ENCODE measurements around the gene NSUN4. TPM values are rescaled to one million over a fixed set of nuclear protein-coding genes. Genes with fewer than 3 reads are reported as not detected.

NSUN4 gene
- total and polyA plus RNA-seq, 9 of the 15 experiments (the other 6 are each of a cell fraction or from before 2014, with no cell fraction given): 33.4 to 60.2 (median 46.3) TPM

DNA sequence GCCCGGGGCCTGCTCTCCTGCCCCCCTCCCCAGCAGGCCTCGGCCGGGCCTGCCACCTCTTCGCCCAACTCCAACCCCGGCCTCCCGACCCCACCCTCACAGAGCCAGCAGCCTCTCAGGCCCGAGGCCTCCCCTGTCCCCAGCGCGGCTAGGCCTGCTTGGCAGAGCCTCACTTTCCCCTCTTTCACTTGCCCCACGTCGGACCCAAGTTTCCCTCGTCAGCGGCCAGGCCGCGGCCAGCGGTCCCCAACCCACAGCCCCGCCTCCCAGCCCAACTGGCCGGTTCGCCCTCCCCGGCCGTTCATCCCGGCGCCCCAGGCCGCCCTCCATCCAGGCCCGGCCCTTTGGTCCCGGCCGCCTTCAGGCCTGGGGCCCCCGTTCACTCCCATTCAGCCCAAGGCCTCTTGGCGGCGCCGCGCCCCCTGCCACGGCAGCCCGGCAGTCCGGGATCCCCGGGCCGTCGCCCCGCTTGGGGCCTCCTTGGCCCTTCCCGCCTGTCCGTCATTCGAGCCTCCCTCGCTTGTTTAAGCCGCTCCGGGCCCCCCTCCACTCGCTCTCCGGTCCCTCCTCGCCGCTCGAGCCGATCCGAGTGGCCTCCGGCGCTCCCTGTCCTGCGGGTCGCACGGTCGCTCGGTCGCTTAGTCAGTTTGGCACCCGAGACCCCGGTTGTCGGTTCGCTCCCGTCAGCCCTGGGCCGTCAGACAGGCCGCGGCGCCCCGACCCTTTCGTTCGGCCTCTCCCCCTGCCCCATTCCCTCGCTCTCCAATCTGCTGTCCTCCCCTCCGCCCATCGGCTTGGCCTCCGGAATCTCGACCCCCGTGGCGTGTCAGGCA, 38.6 kb upstream of the NSUN4 start:
- peak; percentile 74 to 77 (median 76) for DNase-seq (ENCODE audit: extremely low read depth in 1 of 4, low spot score in 3 of 4)
- in situ Hi-C loops (cut with MboI): no loop called here
- ATAC-seq: peak; percentile 60
- Histone ChIP-seq H3K4me1 (replicated peaks in 1 of 2; ENCODE audit: control insufficient read depth in 2 of 2, insufficient read depth in 2 of 2, low read length in 2 of 2) (peaks cover 27 to 33% of the 10 kb centered on the region in 2 experiments; a peak in 4 of 5 replicates), H3K9ac (ENCODE audit: insufficient read depth in 1 of 2, low read depth in 2 of 2, low read length in 2 of 2) (peak overlapping the region; percentile 98 to 100), H3K9me1 (ENCODE audit: control insufficient read depth, insufficient read depth, low read length) (peaks cover 4% of the 10 kb centered on the region), H3K36me3 (ENCODE audit: control insufficient read depth, insufficient read depth, low read length) (peaks cover 49% of the 10 kb centered on the region), H4K20me1 (replicated peaks; ENCODE audit: control insufficient read depth, insufficient read depth, low read length) (peaks cover 19% of the 10 kb centered on the region), H3K79me2 (ENCODE audit: control insufficient read depth, insufficient read depth, low read length) (peaks cover 98% of the 10 kb centered on the region), H3K27ac (ENCODE audit: extremely low read depth, low read depth, low read length) (peak overlapping the region; percentile 96), H2AFZ (ENCODE audit: low read depth, low read length) (peak overlapping the region; percentile 96), H3K27me3 (ENCODE audit: control insufficient read depth in 2 of 2, insufficient read depth in 2 of 2, low read length in 2 of 2) (no peaks in the 10 kb centered on the region), H3K4me3 (peak overlapping the region; percentile 76), H3K4me2 (ENCODE audit: insufficient read depth, low read length) (peak overlapping the region; percentile 97), H3K9me3 (replicated peaks; ENCODE audit: control insufficient read depth, insufficient read depth, low read depth, low read length) (no peaks in the 10 kb centered on the region)
- ChIA-PET CTCF (ENCODE audit: low intra/inter-chr PET ratio) (interaction anchor here (0.6 to 0.8 kb wide), 2 partner anchors 46 to 421 kb away, joined by 3 to 8 read pairs; no protein-coding TSS in a partner anchor), POLR2A (interaction anchor here (1.9 to 22.1 kb wide), 3 partner anchors 18 to 46 kb away, joined by 10 to 410 read pairs (median 18); no protein-coding TSS in a partner anchor)
- under 1% methylated on average over 78 of the region's 79 CpGs for WGBS (ENCODE audit: insufficient coverage, low coverage, missing lambda C conversion rate)
- BruUV-seq (replicated peaks): no TSS peak
- no peak for FAIRE-seq
- intact Hi-C loops (cut with micrococcal nuclease): loop anchor here (1.0 to 5.0 kb wide), 3 partner anchors 15 to 55 kb away; partner anchors contain the start of gene RAD54L
- no peak for TF ChIP-seq POLR2H (tag; IDR thresholded peaks at IDR 0.05; ENCODE audit: low read depth)
- TF ChIP-seq EGR1 (conservative IDR thresholded peaks at IDR 0.05): no peak
- no peak for TF ChIP-seq RCOR1 (IDR thresholded peaks at IDR 0.05; ENCODE audit: borderline replicate concordance in 1 of 2, low read depth in 2 of 2, low read length in 2 of 2)
- no peak for TF ChIP-seq ASH1L (IDR thresholded peaks at IDR 0.05; ENCODE audit: borderline replicate concordance, low read depth, partially characterized antibody)
- TF ChIP-seq SIRT6 (IDR thresholded peaks at IDR 0.05; ENCODE audit: low read depth, low read length): no peak
- TF ChIP-seq STAT5A (IDR thresholded peaks at IDR 0.05; ENCODE audit: borderline replicate concordance, low read length): no peak
- TF ChIP-seq, protein P1, sequence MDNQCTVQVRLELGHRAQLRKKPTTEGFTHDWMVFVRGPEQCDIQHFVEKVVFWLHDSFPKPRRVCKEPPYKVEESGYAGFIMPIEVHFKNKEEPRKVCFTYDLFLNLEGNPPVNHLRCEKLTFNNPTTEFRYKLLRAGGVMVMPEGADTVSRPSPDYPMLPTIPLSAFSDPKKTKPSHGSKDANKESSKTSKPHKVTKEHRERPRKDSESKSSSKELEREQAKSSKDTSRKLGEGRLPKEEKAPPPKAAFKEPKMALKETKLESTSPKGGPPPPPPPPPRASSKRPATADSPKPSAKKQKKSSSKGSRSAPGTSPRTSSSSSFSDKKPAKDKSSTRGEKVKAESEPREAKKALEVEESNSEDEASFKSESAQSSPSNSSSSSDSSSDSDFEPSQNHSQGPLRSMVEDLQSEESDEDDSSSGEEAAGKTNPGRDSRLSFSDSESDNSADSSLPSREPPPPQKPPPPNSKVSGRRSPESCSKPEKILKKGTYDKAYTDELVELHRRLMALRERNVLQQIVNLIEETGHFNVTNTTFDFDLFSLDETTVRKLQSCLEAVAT (IDR thresholded peaks at IDR 0.05): peak; percentile 34 to 78; a peak in 2 of 4 replicates
- 0 out of 2 replicates have a peak, but pooled peaks have one; percentile 11 for TF ChIP-seq ARID2 (IDR thresholded peaks at IDR 0.05)
- no peak for TF ChIP-seq ZNF507 (tag; conservative IDR thresholded peaks at IDR 0.05)
- TF ChIP-seq, protein P2, sequence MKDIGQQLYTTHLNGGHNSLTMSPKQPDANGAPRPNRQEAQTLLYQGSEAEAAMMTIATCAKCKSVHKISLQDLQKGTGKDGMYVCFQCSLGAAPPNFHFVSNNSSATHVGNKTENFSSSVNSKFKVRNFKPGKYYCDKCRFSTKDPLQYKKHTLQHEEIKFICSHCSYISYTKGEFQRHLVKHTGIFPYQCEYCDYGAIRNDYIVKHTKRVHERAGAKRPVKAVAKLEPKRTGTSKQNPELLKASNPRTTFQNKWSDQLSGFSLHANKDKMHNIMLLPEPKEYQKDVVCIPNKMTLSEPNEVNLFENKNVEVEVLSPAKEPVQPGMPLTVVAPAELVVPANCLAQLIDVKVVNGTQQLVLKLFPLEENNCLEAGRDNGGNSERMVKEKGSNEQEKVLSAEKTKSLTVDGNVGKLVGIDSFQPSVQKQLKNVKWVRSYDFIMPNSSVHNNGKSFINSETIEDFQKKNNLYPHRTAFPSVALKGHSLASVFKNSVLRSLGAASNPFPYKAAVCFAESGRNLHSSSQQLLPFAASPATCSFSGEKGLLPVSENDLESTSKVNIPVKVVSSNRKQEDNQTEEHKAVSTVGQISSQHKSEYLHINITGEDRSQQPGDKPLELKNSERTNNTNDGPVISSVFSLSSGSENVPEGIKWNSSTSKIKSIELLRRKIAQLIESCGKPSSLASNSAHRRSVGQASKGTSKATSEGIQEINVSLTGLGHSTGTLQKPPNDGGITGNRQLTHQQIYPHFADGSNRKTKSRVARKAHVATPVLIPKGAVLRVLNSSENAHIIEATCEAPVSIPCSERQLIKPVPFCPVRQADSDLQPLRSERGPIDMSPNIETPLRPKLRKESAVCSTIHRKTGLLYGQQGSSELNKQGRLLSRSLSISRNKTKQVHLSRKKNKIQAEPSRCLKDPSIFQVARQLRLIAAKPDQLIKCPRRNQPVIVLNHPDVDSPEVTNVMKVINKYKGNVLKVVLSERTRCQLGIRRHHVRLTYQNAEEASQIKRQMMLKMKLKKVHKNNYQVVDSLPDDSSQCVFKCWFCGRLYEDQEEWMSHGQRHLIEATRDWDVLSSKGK (CRISPR knock-in tag; IDR thresholded peaks at IDR 0.05): no peak
- peak; percentile 26; the same call in 1 of the 2 replicates for TF ChIP-seq NR3C1 (CRISPR knock-in tag; IDR thresholded peaks at IDR 0.05)
- peak; percentile 85 for TF ChIP-seq HMGN3 (IDR thresholded peaks at IDR 0.05; ENCODE audit: borderline replicate concordance, extremely low read depth, insufficient read length, low read depth, low read length)
- TF ChIP-seq SRSF7 (optimal IDR thresholded peaks at IDR 0.05; ENCODE audit: low read depth, low read length): peak; percentile 51
- no peak for TF ChIP-seq ZNF778 (CRISPR knock-in tag; IDR thresholded peaks at IDR 0.05)
- peak; percentile 13; the same call in 1 of the 2 replicates for TF ChIP-seq NCOA1 (IDR thresholded peaks at IDR 0.05; ENCODE audit: low read depth)
- no peak for TF ChIP-seq TFAM (CRISPR knock-in tag; conservative IDR thresholded peaks at IDR 0.05)
- no peak for TF ChIP-seq SNRNP70 (optimal IDR thresholded peaks at IDR 0.05; ENCODE audit: low read depth, low read length)
